Fibroblast of pulmonary artery (primary cell): ENCODE results near the gene CHTOP.
"Not testable (repeated sequence)": the region's sequence is repeated elsewhere in the genome, so short reads cannot be mapped to it uniquely, and the experiment has no call there.

Experiments
- DNase-seq: peaks from one replicate; pipeline ENCODE4 v3.0.0-alpha.2; 2010; ENCODE audit warnings: low read depth
- H3K4me3 ChIP-seq: replicated peaks from 2 replicates; pipeline ENCODE4 v1.5.1; 2011; ENCODE audit warnings: low read depth, mild to moderate bottlenecking, control low read depth, low read length, moderate library complexity
- TF ChIP-seq, protein P1 (sequence below): IDR thresholded peaks from 2 replicates; pipeline ENCODE4 v1.5.1; 2011; ENCODE audit warnings: mild to moderate bottlenecking, control low read depth, low read length, inconsistent platforms; ENCODE audit errors: missing control alignments

Gene CHTOP

DNA sequence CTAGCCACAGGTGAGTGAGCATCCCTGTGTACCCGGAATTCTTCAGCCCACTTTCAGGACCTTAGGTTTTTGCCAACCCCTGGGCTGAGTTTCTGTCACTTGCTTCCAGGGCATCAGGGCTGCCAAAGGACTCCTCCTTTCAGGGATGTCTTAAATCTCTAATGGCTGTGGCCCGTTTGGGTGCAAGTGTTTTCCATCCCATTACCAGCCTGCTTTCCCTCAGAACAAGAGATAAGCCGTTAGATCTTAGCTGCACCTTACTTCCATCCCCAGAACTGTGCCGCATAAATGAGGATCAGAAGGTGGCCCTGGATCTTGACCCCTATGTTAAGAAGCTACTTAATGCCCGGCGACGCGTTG, 25.3 kb downstream of the CHTOP start:
- no peak for DNase-seq
- TF ChIP-seq, protein P1, sequence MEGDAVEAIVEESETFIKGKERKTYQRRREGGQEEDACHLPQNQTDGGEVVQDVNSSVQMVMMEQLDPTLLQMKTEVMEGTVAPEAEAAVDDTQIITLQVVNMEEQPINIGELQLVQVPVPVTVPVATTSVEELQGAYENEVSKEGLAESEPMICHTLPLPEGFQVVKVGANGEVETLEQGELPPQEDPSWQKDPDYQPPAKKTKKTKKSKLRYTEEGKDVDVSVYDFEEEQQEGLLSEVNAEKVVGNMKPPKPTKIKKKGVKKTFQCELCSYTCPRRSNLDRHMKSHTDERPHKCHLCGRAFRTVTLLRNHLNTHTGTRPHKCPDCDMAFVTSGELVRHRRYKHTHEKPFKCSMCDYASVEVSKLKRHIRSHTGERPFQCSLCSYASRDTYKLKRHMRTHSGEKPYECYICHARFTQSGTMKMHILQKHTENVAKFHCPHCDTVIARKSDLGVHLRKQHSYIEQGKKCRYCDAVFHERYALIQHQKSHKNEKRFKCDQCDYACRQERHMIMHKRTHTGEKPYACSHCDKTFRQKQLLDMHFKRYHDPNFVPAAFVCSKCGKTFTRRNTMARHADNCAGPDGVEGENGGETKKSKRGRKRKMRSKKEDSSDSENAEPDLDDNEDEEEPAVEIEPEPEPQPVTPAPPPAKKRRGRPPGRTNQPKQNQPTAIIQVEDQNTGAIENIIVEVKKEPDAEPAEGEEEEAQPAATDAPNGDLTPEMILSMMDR, result no peak
- peak overlapping the region; percentile 93 for H3K4me3 ChIP-seq

DNA sequence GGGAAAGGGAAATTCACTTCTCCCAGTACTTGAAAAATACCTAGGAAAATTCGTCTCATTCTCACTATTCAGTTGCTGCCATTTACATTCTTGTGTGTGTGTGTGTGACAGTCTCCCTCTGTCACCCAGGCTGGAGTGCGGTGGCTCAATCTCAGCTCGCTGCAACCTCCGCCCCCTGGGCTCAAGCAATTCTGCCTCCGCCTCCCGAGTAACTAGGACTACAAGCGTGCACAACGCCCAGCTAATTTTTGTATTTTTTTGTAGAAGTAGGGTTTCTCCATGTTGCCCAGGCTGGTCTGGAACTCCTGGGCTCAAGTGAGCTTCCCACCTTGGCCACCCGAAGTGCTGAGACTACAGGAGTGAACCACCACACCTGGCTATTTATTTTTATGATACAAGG, 25.8 kb downstream of the CHTOP start:
- peak overlapping the region; percentile 93 for H3K4me3 ChIP-seq
- TF ChIP-seq, protein P1, result no peak
- DNase-seq, result no peak

DNA sequence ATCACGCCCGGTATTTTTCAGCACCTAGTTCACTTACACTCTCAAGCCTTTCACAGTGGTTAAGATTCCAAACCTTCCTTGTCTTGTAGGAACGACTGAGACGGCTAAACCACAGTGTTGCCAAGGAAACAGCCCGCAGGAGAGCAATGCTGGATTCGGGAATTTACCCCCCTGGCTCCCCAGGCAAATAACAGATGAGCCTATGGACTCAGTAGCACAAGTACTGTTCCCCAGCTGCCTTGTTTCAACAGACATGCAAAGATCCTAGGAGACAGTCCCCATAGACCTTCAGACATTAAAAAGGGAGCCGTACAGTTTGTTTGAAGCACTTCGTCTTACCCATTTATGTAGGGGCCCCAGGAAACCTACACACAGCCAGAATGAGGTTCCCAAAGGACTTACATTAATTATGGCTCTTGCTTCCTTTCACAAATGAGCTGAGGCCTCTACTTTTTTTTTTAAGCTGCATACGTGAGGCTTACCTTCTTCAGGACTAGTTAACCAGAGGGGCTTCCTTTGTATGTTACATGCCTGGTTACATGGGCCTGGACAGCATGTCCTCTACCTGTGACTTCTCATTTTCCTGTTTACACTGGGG, 27.3 kb downstream of the CHTOP start:
- no peak overlapping the region for H3K4me3 ChIP-seq
- TF ChIP-seq, protein P1, result no peak
- DNase-seq, result no peak

DNA sequence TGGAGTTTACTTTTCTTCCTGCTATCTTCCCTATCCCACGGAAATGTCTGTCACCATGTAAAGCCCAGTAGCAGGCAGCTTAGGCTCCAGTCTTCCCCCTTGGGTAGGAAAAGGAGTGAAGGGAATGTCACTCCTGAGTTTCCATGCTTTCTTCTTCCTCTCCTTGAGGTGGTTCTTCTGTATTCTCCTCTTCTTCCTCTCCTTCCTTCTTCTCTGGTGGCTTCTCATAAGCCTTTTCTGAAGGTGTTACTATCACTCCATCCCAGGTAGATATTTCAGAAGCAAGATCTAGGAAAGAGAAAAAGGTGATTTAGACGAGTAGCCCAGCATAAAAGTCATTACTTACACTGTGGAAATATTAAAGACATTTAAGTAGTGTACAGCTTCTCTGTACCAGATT, 28.4 kb downstream of the CHTOP start:
- TF ChIP-seq, protein P1, result no peak
- no peak for DNase-seq
- H3K4me3 ChIP-seq, result no peak overlapping the region

DNA sequence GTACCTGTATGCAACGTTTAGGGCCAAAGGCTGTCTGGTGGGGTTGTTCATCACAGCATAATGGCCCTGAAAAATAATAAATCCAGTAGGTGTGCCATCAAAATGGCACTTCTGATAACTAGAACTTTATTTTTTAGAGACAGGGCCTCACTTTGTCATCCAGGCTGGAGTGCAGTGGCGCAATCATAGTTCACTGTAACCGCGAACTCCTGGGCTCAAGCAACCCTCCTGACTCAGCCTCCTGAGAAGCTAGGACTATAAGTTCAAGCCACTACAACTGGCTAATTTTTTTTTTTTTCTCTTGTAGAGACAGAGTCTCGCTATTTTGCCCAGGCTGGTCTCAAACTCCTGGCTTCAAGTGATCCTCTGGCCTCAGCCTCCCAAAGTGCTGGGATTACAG, 29.3 kb downstream of the CHTOP start:
- DNase-seq, result peak; percentile 49
- H3K4me3 ChIP-seq, result no peak overlapping the region
- TF ChIP-seq, protein P1, result no peak

DNA sequence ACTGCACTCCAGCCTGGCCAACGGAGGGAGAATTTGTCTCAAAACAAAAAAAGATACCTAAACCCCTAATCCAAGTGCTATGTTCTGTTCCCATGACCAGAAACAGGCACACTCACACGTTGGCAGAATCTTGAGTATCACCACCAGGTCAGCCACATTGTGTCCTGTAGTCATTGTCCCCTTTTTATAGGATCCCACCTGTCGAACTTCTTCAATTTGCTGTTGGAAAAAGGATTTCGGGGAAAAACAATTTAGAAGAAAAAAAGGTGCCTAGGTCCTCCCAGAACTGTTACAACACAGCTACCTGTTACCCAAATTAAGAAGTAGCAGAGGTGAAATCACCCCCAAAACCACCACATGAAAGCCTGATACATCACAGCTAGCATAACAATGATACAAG, 33.6 kb downstream of the CHTOP start:
- no peak overlapping the region for H3K4me3 ChIP-seq
- no peak for DNase-seq
- TF ChIP-seq, protein P1, result no peak

DNA sequence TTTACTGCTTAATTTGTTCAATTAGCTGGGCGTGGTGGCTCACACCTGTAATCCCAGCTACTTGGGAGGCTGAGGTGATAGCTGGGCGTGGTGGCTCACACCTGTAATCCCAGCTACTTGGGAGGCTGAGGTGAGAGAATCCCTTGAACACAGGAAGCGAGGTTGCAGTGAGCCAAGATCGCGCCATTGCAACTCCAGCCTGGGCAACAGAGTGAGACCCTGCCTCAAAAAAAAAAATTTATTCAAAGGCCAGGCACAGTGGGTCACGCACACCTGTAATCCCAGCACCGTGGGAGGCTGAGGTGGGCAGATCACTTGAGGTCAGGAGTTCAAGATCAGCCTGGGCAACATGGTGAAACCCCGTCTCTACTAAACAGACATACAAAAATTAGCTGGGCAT, 34.8 kb downstream of the CHTOP start:
- not testable (repeated sequence) for H3K4me3 ChIP-seq, DNase-seq
